HG02642 (cell line): Measurements from ENCODE around the gene ZNF32.
A peak's percentile ranks its signal among the peaks of the same experiment; 100 is the strongest.

Experiments used
- ATAC-seq: cut with Tn5 transposase; IDR thresholded peaks from one replicate; pipeline ENCODE4 v1.9.1; 2021; ENCODE audit warnings: mild to moderate bottlenecking; ENCODE audit not compliant: unreplicated experiment, poor library complexity

Gene ZNF32

DNA sequence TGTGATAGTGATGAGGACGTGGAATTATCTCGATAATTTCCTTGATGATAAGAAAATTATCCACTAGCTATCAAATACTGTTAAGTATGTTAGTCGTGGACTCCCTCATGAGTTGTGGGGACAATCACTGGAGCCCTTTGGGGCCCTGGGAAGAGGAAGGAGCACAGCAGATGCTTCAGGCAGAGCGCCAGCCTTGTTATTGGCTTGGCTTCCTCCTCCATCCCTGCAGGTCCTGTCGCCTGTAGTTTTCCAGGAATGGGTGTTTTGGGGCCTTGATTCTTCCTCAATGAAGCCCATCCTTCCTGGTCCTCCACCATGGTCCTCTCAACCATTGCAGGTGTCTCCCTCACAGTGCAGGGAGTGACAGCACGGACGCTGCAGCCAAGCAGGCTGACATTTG lies 32.5 kb upstream of the ZNF32 start:
- ATAC-seq, result no peak

DNA sequence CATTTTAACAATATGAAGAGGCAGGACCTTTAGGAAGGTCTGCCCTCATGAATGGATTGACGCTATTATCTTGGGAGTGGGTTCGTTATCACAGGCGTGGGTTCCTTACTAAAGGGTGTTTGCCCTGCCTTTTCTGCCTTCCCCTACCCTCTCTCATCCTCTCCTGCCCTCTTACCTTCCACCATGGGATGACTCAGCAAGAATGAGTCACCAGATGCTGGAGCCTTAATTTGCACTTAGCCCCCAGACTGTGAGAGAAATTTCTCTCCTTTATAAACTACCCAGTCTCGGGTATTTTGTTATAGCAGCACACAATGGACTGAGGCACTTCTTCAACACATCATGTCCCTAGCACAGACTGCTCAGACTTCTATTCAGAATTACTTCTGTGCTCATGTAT lies 31.4 kb upstream of the ZNF32 start:
- no peak for ATAC-seq

DNA sequence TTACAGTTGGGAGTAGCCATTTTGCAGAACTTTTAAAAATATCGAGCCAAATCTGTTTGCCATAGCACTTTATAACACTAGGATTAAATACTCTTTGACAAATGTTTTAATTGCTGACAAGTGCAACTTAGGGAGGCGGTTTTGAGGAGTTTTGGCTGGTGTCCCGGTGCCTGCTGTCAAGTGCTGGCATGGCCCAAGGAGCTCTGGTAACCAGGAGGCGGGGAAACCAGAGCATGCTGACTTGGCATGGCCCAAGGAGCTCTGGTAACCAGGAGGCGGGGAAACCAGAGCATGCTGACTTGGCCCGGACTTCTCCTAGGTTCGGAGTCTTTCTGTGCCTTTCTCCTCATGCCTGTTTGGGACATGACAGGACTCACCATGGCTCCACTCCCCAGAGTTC lies 30.8 kb upstream of the ZNF32 start:
- ATAC-seq, result no peak

DNA sequence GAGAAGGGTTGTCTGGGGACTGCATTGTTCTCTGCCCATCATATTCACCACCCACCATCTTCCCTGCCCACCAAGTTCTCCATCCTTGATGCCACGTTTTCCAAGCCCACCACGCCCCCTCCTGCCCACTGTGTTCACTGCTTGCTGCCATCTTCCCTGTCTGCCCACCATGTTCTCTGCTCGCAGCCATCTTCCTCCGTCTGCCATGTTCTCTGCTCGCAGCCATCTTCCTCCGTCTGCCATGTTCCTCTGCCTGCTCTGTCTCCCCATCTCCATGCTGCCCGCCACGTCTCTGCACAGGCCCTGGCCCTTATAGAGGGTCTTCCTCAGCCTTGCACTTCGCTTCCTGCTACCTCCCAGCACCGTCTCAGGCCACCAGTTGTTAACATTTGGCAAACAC lies 30.0 kb upstream of the ZNF32 start:
- ATAC-seq, result no peak

DNA sequence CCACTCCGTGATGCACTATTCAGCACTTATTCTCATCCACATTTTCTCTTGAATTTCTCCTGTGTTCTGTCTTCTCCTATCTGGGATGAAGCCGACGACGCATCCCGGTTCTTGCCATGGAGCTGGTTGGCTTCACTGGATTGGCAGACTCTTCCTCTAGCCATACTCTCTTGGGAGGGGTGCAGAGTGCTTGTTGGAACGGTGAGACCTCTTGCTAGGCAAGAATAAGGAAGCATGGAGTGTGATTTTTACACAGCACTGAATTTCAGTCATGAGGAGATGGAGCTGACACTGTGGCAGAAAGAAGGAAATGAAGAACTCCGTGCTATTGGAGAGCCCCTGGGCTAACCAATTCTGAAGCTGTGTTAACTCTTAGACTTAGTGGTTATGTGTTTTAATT lies 28.2 kb upstream of the ZNF32 start:
- no peak for ATAC-seq

DNA sequence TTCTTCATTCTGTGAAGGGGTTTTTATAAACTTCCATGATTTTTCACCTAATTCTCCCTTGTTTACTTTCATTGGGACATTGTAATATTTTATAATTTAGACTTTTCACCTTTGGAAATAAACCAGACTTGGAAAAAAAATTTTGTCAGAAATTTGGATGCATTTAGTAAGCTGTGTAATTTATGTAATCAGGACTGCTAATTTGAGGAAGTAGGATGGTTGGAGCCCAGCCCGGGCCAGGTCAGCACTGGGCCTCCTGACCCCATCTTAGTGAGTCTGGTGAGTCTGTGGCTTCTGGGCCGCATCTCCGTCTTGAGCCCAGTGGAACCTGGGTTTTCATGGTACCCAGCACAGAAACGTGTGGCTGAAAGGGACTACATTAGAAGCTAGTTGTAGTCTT lies 27.6 kb upstream of the ZNF32 start:
- ATAC-seq, result no peak

DNA sequence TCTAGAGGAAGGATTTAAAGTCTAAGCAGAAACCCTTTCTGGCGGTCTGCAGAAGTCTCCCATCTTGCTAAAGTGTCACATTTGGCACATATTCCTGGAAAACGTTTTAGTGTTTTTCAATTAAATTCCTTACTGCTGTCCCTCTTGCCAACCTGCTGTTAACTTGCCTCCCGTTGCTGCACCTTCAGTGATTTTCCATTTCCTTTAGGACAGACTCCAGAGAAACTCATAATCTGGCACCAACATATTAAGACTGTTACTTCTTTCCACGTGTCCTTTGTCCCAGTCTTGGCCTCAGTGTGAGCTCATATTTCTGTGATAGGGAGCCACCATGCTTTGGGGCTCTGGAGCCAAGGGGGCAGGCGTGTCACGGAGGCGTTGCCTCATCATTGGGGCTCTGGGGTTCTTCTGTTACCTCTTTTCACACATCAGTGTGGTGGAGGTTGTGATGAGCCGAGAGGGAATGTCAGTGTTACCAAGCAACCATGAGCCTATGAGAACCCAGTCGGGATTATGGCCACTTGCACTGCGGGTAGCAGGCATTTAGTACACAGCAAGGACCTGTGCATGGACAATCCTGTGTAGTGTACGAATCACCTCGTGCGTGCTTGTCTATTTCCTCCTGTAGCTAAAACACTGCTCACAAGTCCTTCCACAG lies 26.0 kb upstream of the ZNF32 start:
- ATAC-seq, result no peak

DNA sequence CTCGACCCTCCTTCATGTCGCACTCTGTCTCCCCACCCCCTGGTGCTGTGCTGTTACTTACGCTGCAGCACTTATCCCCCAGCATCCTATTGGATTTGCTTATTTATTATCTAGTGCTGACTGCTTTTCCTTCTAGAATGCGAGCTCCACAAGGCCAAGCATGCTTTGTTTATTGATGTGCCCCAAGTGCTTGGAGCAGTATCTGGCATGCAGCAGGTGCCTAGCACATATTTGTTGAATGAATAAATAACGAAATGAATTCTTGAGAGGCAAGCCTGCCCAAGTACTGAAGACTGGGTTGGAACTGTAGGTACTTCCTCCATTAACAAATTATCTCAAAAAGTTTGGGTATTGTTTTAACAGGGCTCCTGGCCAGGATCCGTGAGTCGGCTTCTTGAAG lies 24.8 kb upstream of the ZNF32 start:
- no peak for ATAC-seq

DNA sequence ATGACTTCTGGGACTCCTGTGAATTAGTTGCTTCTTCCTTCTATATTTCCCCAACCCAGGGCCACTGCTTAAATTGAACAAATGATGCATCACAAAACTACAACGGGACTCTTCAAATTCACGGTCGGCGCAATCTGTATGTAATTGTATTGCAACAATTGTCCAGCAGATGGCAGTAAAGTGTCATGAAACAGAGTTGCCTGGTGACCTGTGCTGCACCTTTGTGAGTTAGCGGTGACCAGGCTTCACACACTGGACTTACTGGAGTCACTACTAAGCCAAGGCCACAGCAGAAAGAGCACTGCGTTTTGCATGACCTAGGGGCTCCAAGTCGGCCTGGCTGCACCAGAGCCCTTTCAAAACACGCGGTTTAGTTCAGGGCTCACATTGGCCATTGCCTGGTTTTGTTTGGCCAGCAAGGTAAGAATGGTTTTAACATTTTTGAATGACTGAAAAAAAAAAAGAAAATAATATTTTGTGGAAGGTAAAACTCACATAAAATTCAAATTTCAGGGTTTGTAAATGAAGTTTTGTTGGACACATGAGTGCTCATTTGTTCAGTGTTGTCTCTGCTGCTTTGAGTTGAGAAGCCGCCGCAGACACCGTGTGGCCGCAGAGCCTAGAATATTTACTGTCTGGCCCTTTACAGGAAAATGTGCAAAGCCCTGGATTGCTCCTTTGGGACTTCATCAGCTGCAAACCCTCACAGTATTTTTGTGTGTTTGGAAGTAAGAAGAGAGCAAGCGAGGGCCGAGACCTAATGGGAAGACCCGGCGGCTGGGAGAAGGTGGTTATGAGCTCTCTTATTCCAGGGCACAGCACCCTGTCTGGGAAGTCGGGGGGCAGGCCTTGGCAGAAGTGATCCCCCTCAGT lies 23.2 kb upstream of the ZNF32 start:
- no peak for ATAC-seq

DNA sequence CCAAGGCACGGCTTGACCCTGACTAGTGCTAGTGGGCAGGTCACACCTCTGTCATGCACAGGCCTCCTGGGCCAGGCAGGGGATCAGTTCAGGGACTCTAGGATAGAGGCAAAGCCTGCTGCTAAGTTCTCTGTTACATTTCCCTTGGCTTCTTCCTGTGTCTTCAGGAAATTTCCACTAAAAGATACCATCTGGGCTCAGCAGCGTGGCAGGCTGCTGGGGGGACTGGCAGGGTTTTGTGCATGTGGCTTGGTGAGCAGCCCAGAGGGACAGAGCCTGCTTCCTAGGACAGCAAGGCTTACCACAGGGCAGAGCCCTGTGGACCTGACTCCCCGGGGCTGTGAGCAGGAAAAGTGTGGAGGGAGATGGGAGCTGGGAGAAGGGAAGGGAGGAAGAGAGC lies 20.7 kb upstream of the ZNF32 start:
- no peak for ATAC-seq

DNA sequence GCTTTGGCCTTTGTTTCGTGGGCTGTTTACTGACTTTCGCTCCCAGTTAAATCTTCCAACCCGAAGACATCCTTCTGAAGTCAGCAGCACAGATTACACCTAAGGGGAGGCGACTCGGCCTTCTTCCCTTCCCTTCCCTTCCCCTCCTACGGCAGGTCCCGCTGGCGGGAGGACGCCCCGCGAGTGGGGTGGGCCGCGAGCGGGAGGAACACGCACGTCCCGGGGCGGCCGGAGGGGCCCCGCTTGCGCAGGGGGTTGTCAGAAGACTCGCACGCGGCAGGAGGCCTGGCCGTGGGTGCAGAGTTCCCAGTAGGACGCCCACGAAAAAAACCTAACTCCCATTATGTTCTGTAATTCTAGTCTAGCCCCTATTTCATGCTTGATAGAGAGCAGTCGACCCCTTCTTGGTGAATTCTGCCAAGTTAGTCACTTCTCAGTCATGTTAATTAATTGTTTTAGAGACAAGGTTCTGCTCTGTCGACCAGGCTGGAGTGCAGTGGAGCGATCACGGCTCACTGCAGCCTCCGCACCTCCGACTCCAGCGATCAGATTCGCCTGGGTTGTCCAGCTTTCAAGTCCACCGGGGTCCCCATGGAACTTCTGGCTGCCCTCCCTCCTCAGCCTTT lies 19.2 kb upstream of the ZNF32 start:
- ATAC-seq, result no peak

DNA sequence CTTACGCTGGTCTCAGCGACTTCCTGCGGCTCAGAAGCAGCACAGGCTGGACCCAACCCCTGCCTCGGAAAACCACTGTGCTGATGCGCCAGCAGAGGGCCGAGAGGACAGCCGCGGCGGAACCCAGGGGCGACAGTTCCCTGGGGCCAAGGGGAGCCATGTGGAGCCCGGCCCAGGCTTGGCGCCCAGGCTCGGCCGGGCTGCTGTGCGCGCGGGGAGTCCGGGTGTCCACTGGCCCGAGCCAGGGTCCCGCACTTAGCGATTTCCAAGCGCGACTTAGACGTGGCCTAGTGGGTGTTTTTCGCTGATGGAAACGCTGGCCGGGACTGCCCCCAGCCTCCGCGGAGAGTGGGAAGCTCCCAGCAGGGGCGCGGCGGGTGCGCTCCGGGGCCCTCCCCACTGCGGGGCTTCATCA lies 18.6 kb upstream of the ZNF32 start:
- no peak for ATAC-seq

DNA sequence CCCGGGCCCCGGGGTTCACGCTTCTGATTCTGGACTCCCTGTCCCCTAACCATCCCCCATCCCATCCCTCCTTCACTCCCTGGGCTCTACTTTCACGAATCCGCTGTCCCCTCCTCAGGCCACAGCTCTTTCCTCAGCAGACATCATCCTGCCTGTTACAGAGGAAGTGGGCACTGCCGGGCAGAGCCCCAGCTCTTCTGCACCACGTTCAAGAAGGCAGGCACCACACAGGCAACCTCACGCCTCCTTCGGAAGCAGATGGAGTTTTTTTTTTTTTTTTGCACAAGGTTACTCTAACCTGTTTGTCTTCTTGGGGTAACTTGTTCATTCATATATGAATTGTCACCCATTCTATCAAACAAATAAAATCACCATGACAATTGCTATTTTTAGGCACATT lies 17.9 kb upstream of the ZNF32 start:
- ATAC-seq, result no peak

DNA sequence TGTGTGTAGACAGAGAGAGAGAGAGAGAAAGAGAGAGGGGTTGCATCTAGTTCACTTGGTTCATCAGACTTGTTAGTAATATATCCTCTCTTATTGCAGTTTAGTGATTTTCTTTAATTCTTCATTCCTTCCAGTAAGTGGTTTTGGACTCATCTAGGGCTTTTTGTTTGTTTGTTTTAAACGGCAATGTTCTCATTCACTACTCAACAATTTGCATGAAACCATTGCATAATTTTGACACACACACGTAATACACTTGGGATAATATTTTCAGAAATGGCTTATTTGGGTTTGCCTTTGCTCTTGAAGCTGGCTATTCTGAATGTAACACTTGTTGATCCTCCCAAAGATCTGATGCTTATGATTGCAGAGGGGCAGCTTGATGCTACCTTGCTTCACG lies 16.4 kb upstream of the ZNF32 start:
- no peak for ATAC-seq

DNA sequence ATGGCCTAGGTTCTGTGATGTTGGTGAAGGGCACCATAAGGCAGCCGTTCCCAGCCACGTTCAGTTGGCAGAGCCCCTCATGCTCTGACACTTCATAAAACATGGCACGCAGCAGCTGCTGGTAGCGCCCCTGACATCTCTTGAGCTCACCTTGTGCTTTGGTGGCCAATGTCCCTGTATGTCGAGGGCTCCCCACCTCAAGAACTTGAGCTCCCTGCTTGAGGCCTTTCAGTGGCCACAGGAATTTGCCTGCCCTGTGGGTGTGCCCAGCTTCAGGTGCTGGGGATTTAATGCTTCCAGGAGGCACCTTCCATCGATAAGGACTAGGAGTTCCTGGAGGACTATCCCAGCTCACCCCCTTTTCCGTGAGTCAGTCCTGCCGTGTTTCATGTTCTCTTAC lies 9.5 kb upstream of the ZNF32 start:
- no peak for ATAC-seq

DNA sequence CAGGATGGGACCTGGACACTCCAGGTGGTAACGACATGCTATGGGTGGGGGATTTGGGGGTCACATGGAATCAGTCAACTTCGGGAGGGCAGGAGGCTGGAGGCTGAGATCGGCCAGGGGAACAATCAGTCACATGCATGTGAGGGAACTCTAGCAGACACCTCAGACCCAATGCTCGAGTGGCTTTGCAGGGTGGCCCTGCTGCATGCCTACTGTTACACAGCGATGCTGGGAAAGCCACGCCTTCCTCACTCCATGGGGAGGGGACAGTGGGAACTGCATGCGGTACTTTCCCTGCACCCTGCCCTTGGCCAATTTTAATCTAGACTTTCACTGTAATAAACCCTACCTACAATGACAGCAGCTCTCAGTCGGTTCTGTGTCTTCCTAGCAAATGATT lies 6.6 kb upstream of the ZNF32 start:
- ATAC-seq, result no peak

DNA sequence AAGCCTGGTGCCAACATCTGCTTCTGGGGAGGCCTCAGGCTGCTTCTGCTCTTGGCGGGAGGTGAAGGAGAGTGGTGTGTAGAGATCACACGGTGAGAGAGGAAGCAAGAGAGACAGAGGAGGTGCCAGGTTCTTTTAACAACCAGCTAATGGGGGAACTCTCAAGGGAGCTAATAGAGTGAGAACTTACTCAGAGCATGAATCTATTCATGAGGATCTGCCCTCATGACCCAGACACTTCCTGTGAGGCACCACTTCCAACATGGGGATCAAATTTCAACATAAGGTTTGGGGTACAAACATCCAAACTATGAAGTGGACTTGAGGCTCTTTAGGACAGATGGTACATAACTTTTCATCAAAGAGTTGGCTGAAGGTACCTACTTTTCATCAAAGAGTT lies 5.1 kb upstream of the ZNF32 start:
- ATAC-seq, result no peak

DNA sequence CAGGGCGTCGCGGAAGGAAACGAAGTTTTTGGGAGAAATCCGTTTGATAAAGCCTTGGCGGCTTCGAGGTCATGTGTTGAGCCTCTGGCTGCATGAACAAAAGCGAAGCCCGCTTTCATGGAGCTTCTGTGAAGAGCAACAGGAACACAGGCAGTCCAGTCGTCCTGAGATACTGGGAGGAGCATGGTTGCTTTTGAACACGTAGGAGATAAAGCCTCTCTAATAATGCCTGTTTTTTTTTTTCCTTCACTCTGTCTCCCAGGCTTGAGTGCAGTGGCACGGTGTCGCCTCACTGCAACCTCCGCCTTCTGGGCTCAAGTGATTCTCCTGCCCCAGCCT lies 473 bp upstream of the ZNF32 start:
- ATAC-seq, result peak; percentile 2

DNA sequence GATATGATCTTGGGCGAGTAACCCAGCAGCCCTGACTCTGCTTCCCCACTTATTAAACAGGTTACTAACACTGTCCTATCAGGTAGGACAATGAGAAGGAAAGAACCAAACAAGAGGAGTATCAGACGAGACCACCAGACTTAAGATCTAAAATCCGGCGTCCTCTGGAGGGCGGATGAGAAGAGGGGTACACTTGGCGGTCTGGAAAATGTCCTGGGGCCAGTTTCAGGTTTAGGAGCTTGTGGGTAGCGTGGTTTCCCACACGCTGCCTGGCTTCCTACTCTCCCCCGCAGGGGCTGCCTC lies 635 bp downstream of the ZNF32 start:
- ATAC-seq, result no peak

DNA sequence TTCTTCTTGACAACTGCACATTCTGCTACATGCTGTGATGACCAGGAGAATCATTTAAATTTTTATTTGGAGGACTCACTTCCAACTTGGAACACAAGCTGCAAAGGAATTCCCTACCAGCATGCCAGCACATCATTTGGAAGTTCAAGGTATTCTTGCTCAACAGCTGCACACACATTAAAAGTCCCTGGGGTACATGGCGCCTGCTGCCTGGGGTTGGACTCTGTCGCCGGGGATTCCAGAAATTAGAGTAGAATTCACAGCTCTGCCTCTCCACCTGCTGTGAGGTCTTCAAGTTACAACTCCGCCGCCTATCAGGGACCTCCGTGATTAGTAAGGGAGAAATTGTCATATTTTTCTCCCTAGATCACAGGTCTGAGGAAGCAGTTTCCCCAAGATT lies 1.1 kb downstream of the ZNF32 start:
- no peak for ATAC-seq

DNA sequence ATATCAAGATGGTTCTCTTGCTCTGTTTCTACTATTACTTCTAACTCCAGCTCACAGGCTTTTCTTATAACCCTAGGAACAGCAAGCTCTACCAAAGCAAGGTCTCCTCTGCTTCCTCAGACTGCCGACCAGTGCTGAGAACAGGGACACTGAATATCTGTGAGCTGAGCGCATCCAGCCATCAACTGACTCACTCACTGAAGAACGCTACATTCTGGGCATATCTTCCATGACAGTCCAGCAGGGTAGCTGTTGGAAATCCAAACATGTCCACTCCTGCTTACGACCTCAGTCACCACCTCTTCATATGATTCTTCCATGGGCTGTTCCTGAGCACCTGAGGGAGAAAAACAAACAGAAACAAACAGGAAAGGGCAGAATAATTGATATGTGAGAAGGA lies 2.8 kb downstream of the ZNF32 start:
- no peak for ATAC-seq

DNA sequence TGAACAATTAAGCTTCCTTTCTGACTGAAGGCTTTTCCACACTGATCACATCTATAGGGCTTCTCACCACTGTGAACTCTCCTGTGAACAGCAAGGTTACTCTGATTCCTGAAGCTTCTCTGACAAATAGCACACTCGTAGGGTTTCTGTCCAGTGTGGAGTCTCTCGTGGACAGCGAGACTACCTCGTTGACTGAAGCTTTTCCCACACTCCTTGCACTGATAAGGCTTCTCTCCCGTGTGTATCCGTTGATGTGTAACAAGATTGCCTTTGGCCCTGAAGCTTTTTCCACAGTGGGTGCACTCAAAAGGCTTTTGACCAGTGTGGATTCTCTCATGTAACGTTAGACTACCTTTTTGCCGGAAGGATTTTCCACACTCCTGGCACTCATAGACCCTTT lies 4.4 kb downstream of the ZNF32 start:
- ATAC-seq, result no peak
